Measurements from ENCODE around the gene LAMA5.
A peak's percentile ranks its signal among the peaks of the same experiment; 100 is the strongest.

Gene LAMA5

DNA sequence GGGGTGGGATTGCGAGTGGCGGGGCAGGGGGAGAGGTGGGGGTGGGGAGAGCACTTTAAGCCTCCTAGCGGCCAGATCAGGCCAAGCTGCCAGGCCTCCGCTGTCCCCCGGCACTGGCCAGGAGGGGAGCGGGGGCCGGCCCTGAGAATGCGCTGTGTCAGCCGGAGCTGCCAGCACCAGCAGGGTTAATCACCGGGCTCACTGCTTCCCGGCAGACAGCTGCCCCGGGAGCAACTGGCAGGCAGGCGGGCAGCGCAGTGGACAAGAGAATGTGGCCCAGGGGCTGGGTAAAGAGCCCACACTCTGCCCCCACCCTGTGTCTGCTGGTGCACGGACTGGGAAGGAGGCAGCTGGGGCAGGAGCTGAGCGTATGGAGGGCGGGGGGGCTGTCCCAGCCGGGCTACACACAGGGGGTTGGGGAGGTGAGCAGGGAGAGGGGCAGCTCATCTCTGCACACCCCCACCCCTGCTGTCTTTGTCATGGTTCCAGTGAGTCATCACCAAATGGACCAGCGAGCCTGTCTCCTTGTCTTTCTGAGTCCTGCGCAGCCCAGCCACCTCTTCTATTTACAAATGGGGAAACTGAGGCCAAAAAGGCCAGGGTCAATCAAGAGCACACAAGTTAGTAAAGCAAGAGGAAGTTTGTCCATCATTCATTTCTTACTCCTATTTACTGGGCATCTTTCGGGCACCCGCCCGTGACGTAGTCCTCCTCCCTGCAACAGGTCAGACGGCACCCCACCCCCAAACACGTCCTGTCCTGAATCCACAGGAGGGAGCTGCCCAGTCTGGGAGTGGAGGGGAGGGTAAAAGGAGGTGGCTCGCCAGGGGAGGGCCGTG is 2.1 kb upstream of the LAMA5 start:
- DNase-seq, result no peak

DNA sequence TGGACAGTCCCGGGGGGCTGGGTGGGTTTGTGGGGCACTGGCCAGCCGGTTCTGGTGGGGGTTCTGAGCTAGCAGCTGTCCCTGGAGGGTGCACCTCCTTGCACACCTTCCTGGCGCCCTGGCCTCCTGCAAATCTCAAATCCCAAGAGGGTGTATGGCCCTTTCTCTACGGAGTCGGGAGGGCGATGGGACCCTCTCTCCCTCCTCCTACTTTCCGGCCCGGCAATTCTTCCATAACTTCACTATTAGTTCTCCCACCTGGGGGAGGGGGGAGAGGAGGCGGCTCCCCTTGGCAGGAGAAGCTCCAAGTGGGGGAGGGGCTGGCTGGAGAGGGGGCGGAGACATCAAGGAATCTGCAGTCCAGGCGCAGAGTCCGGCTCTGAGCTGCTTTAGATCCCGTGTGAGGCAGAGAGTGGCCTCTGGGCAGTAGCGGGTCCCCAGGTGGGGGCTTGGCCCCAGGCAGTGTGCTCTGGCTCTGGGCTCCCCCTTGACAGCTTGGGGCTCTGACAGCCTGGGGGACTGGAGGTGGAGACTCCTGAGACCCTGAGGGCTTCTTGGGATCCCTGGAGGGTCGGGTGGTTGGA is 1.4 kb upstream of the LAMA5 start:
- no peak for DNase-seq

DNA sequence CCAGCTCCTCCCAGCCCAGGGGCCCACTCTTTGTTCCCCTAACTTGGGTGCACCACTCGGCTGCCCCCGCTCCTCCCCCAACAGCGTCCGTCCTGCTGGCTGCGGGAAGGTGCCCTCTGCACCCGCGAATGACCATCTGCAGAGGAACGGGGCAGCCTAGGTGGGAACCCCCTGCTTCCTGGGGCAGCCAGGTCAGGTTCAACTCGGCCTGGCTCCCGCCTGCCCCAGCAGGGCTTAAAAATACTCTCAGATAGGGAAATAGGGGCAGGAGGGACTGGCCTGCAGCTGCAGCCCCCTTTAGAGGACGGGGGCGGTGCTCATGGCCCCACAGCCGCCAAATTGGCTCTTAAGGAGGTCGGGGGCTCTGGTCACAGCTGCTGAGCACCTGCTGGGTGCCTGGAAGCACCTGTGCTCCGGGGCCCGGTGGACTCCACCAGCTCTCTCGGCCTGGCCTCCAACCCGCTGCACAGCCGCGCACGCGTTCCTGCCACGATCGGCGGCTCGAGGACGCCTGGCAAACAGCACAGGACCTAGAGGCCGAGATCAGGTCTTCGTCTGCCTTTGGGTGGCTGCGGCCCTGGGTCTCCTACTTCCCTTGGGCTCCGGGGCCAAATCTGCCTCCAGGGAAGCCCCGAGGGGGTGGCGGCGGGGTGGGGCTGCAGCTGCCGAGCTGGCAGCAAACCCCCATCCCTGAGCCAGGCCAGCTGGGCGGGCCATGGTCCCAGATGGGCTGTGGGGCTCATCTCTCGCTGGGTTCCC is 700 bp upstream of the LAMA5 start:
- DNase-seq, result no peak

DNA sequence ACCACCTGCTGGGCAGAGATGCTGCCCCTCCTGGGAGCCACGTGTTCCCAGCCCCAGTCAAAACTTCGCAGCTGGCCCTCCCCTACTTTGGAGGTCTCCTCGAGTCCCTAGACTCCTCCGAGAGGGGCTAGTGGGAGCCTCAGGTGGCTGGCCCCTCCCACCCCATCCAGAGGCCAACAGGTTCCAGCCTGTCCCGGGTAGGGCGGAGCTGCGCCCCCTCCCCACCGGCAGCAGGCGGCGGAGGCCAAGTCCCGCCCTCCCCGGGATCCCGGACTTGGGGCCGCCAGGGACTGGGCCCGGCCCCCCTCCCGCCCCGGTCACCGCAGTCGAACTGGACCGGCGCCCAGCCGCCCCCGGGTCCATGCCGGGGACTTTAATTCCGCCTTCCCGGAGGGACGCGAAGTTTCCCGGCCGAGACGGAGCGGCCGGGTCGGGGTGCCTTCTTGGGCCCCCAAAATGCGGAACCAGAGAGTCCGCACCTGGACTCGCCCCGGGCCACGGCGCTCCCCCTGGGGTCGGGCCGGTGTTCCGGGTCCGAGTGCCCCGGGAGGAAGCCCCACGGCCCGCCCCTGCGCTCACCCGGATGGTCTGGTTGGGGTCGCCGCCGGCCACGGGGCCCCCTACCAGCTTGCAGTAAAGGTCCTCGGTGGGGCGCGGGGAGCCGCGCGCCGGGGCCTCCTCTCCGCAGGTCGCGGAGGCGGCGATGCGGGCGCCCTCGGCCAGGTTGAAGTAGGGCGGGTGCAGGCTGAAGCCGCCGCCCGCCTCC is 559 bp downstream of the LAMA5 start:
- no peak for DNase-seq

DNA sequence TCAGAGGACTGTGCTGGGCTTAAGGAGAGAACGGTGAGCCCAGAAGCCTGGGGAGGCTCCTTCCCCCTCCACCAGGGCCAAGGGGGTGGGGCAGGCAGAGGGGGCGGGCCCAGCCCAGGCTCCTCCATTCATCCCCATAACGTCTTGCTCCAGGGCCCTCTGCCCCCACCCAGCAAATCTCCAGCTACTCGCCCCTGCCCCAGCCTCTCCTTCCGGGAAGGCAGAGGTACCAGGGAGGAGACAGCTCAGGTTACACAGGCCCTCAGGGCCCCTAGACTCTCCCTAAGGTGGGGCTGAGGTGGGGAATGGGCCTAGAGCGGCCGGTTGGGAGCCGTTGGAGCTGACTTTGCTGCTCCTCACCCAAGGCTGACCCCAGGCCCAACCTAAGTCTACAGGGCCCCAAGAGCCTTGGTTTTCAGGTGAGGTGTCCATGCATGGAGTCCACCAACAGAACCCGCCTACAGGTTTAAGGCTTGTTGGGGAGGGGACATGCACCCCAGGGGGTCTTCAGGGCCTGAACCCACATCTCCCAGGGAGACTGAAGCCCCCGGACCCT is 1.2 kb downstream of the LAMA5 start:
- peak; percentile 35 for DNase-seq

DNA sequence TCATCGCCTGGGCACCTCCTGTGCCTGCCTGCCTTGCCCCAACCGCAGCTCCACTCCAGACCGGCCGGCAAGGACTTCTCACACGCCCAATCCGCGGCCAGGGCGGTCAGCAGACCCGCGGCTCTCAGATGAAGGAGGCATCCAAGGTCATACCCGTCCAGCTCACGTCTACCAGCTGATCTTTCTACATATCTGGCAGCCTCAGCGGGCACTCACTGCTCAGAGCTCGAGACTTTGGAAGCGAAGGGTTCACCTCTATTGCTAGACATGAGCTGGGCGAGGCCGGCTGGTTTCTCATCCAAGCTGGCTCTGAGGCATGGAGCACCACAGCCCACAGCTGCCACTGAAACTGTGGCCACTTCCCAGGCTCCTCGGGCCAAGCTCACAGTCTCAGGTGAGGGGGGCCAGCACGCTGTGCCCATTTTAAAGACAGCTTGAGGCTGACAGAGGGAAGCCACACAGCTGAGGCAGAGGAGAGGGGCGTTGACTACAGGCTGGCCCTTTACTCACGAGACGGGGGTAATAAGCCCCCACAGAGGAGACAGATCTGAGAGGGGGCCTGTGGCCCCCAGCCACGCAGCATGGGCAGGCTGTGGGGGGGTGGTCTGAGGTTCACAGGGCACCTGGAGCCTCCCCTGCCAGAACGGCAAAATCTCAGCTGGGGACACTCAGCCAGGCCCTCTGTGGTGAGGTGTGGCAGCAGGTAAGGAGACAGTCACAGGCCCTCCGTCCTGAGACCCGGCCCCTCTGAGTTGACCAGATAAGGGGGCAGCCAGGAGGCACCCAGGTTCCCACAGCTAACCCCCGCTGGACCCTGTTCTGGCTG is 2.0 kb downstream of the LAMA5 start:
- DNase-seq, result no peak

DNA sequence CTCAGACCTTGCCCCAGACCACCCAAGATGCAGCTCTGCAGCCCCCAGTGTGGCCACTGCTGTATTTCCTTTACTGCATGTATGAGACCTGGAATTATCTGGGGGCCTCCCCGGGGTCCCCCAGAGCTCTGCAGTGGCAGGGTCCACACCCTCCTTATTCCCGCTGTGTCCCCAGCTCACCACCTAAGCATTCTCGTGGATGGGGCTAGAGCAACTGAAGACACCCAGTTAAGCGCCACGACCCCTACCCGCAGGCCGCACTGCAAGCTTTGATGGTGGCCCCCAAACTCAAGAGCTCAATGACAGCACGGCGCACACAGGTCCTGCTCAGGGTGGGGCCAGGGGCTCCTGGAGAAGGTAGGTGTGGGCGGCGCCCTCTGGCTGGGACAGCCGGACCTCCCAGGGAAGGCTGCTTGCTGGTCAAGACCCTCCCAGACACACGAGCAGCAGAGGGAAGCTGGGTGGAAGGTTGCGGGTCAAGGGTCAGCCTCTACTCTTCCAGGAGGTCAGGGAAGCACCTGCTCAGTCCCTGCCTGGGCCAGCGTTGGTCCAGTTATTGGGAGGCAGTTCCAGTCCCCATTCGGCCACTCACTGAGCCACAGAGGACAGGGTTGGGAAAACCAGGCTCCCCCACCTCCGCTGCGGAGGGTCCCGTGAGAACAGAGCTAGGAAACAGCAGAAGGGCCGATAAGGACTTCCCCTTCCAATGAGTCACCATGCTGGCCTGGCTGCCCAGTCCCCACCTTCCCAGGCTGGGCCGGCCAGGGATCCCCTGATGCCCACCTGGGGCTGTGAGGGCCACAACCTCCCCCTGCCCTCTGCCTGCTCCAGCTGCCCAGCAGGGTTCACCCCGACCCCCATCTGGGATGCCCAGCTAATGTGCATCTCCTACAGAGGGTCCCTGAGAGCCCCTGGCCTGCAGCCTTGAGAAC is 2.9 kb downstream of the LAMA5 start:
- DNase-seq, result no peak

DNA sequence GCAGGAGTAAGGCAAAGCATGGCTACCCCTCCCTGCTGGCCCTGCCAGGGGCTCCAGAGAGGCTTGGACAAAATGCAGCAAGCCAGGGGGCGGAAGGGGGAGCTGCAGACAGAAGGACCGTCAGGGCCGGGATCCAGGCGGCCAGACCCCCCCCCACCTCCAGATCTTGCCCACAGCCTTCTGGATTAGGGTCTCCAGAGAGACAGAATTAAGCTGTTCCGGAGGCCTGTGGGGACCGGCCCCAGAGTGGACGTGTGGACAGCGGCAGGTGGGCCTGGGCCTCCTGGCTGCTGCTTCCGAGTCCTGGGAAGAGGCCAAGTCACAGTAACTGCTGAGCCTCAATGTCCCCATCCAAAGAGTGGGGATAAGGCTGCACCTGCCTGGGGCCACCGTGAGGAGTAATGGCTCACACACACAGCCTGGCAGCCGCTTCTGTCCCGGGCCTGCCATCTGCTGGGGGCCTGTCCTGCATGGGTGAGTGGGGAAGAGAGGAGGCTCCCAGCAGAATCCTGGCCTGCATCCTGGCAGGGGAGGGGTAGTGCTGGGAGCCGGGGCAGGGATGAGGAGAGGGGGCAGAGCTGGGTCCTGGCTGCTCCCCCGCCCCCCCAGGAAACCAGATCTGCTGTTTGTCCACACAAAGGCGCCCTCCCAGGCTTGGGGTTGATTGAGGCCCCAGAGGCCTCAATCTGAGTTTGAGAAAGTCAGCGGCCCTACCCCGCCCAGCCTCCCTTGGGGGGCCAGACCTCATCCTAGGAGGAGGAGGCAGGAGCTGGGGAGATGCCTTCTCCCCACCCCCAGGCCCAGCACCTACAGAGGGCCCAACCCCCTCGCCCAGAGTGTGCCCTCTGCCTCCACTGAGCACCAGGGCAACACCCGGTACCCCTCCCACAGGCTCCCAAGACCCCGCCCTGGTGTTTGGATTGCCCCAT is 3.9 kb downstream of the LAMA5 start:
- DNase-seq, result no peak

DNA sequence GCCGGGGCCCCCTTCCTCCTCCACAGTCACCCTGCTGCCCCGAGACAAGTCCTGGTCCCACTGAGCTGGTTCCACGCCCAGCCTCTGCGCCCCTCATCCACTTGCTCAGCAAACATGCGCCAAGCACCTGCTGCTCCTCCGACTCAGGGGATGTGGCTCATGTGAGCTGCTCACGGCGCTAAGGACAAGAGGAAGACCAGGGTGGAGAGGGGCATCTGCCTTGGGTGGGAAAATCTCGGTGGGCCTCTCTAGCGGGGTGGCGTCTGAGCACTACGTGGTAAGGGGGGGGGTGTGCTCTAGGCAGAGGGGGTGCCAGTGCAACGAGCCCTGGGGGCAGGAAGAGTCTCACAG is 4.5 kb downstream of the LAMA5 start:
- no peak for DNase-seq

DNA sequence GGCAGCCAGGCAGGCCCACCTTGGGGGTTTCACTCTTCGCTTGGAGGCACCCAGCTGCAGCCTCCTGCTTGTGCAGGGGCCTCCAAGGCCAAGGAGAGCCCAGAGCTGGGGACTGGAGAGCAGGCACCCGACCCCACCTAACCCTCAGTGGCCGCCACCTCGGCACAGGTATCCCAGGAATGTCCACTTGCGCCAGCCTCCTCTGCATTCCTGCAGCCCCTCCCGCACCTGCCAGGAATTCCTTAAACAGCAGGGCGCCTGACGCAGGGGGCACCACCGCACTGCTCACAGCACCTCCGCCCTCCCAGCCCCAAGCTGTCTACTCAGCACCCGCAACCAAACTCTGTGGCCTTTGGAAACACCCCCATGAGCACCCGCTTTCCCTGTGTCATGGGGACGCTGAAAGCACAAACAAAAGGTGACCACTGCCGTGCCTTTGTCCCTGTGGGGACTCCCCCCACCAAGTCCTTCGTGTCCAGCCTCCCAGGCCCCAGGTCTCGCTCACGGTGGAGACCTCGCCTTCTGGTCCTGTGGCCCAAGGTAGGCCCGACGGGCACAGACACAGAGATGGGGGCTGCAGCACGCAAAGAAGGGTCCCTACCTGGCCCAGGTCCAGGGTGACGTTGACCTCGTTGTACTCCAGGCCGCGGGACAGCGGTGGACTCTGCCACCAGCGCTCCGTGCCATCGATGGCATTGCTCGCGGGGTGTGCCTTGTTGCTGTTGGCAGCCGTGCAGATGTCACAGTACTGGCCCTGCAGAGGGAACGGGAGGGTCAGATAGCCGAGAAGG is 5.1 kb downstream of the LAMA5 start:
- no peak for DNase-seq

DNA sequence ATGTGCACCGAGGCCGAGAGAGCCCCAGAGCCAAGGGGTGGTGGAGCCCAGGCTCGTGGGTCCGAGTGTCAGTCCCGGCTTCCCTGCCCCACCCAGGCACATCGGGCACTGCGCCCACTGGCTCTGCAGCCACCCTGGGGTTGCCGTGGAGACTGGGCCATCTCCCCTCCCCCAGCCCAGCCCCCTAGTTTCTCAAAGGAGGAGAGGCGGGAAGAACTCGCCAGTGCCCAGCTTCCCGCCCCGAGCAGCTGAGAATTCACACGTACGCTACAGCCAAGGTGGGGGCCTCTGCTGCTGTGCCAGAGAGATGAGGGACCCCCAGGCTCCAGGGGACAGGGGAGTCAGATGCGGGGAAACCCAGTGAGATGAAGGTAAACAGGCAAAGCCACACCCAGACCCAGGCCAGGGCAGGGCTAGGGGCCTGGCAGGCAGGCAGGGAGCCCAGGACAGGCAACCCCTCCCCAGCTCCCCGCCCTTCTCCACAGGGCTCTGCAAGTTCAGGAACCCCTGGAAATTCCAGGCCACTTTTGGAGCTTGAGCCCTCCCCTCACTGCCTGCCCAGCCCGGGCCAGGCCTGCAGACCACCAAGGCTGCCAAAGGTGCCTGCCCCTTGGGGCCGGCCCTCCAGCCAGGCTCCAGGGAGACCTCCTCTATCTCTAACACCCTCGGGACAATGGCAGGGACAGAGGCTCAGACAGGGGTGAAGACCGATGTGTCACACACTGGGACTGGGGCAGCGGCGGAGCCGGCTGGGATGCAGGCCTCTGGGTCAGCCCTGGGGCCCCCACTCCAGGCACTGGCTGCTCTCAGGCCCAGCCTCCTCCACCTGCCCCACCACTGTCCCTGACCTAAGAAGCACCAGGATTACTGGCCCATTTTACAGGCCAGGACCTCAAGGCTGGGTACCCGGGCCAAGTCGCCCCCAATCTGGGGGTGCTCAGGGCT is 6.0 kb downstream of the LAMA5 start:
- no peak for DNase-seq

DNA sequence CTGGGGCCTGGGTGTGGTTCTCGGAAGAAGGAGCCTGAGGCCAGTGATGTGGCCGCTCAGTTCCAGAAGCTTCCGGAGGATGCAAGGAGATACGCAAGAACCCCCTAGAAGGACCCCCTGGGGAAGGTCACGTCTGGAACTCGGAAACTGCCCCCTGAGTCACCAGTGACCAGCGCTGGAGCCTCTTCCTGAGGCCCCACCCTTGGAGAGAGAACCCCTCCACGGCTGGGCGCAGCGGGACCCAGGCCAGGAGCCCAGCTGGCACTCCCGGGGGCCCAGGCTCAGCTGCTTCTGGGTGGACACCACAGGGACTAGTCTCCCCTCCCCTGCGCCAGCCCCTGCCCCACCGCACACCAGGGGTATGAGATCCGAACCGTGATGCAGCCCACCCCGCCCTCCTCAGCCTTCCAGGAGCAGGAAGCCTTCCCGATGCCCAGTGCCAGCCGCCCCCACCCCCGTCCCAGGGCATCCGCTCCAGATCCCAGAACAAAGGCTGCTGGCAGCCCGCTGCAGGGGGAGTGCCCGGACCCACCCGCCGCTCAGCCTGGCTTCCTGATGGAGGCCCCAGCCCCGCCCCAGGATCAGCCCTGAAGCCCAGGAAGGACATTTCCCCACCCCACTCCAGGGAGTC is 7.5 kb downstream of the LAMA5 start:
- no peak for DNase-seq

DNA sequence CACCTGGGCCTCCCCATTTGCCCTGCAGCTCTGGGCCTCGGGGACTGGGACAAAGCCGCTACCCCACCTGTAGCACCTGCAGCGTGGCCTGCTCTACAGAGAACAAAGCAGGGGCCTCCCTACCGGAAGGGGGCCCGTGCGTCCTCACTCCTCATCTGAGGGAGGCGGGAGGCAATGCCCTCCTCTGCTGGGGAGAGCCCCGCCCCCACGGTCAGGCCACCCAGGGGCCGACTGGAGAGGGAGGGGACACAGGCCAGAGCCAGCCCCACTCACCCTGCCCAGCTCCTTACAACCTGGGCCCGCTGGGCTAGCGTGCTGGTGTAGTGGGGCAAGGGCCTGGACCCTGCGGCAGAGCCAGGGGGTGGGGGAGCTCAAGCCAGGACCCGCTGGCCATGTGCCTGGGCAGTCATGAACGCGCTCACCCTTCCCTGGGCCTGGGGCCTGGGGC is 8.0 kb downstream of the LAMA5 start:
- no peak for DNase-seq

DNA sequence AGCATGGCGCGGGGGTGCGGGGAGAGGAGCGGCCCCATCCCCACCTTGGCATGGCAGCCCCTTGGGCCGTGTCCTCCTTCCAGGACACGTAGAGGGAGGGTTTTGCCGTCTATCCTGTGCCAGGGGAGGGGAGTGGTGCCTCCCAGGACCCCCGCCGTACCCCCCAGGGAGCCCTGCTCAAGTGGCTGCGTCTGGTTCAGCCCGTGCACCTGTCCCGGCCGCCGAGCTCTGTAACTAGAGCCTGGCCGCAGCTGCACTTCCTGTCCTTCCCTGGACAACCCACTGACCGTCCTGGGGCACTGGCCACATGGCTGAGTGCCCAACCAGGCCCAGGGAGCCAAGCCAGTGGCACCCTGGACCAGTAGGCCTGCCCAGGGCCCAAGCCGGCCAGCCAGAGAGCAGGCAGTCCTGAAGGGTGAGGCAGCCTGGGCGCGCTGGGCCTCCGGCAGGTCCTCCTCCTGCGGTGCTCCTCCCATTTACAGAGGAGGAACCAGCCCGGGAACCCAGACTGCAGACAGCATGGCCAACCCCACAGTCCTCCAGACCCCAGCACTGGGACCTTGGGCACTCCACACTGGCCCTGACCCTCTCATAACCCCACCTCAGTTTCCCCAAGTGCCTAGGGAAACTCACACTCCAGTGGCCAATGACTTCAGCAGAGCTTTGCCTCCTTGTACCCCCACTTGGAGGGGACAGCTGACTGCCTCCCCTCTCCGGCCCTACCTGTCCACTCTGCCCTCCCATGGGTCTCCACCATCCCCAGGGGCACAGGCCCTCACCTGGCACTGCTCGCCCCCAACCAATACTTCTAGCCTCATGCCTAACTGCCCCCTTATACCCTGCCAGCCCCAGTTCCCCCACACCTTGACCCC is 8.7 kb downstream of the LAMA5 start:
- DNase-seq, result no peak

DNA sequence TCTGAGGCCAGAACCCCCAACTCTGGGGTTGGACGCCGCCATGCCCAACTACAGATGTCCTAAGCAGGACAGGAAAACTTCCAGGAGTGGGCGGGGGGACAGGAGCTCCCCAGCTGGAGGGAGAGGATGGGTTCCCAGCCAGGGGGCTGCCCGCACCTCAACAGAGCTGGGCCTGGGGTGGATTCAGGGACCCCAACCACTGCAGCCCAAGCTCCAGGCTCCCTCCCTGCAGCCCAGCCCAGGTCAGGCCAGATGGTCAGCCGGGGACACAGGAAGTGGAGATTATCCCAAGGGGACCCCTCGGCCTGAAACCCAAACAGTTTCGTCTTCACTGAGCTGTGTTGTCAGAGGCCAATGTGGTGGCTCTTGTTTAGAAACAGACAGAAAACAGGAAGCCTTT is 9.4 kb downstream of the LAMA5 start:
- DNase-seq, result no peak

DNA sequence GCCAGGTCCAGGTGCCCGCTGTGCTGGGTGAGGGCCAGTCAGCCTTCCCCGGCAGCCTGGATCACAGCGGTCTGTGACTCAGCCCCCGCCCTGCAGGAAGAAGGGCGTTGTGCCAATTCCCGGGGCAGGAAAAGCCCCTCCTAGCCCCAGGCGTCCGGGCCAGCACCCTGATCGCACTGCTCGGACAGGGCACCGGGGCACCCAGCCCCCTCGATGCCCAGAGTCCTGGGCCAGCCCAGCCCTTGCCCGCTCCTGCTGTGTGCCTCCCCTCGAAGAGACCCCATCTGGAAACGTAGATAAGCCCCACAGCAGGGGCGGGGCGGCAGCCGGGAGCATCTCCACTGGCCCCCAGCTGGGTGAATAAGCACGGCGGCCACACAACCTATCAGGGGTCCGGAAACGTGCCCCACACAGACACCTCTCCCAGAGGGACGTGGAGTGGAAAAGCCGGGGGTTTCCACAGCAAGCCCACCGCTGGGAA is 9.9 kb downstream of the LAMA5 start:
- no peak for DNase-seq
